ENCODE results near the gene RBM41.
"Not testable (repeated sequence)": the region's sequence is repeated elsewhere in the genome, so short reads cannot be mapped to it uniquely, and the experiment has no call there.

Gene RBM41

GRCh38 chrX:107118322-107119147 lies at the start of gene RBM41:
RBM41 (minus strand) TSS chrX:107118822; CDS start chrX:107118773, 49 bp downstream.
- peak; percentile 76 for DNase-seq (ENCODE audit: low read depth)
- TF ChIP-seq CTCF (IDR thresholded peaks at IDR 0.05; ENCODE audit: low read length, missing control alignments), result no peak

DNA sequence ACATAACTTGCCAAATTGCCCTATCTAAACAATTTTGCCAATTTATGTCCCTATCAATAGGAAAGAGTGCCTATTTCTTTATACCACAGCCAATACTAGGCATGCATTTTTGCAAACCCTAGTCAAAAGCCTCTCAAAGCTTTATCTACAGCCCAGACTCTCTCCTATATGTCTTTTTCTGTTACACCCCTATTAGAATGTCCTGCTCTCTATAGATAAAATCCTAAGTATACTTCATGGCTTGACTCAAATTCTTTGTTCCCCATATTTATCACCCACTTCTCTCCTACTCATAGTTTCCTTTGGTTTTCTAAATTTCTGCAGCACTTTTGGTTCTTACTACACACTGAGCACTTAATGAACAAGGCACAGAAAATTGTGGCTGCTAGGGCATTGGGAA lies 49.6 kb upstream of the RBM41 start:
- no peak for TF ChIP-seq CTCF (IDR thresholded peaks at IDR 0.05; ENCODE audit: low read length, missing control alignments)
- no peak for DNase-seq (ENCODE audit: low read depth)
- H3K4me3 ChIP-seq (replicated peaks; ENCODE audit: low read depth, low read length), result no peak overlapping the region

More at GRCh38 chrX:107118322-107119147, at the start of gene RBM41:
- peak within 1 kb of the TSS; percentile 73 for H3K4me3 ChIP-seq (replicated peaks; ENCODE audit: low read depth, low read length)

DNA sequence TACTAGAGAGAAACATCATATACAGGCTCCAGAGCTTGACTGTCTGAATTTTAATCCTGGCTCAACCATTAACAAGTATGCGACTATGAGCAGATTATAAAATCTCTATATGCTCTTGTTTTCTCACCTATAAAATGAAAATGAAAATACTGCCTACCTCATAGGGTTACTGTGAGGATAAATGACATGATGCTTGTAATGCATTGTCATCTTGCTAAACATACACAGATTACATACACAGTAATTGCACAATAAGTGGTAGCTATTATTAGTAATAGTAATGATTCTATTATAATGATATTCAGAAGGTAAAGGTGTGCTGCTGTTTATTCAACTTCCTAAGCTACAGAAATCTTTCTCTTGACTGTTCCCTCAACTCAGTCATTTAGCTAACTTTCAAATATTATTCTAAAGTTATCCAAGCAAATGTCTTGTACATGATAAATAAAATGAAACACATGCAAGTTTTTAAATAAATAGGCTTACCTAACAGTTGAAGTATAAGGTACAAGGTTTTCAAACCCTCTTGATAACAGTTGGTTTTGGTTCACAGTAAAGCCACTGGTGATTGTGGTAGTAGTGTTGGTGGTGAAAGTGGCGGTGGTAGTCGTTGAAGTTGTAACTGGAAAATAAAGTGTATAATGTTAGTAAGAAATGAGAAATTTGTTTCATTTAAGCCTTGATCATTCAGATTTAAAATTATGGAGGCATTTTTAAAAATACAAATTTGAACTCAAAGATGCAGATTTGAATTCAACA lies 48.7 kb upstream of the RBM41 start:
- no peak for DNase-seq (ENCODE audit: low read depth)
- no peak overlapping the region for H3K4me3 ChIP-seq (replicated peaks; ENCODE audit: low read depth, low read length)
- TF ChIP-seq CTCF (IDR thresholded peaks at IDR 0.05; ENCODE audit: low read length, missing control alignments), result no peak

DNA sequence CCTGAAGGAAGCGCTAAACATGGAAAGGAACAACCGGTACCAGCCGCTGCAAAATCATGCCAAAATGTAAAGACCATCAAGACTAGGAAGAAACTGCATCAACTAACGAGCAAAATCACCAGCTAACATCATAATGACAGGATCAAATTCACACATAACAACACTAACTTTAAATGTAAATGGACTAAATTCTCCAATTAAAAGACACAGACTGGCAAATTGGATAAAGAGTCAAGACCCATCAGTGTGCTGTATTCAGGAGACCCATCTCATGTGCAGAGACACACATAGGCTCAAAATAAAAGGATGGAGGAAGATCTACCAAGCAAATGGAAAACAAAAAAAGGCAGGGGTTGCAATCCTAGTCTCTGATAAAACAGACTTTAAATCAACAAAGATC lies 39.0 kb upstream of the RBM41 start:
- H3K4me3 ChIP-seq (replicated peaks; ENCODE audit: low read depth, low read length); DNase-seq (ENCODE audit: low read depth): not testable (repeated sequence)

- H3K4me3 ChIP-seq (replicated peaks; ENCODE audit: low read depth, low read length), result peak overlapping the region; percentile 21
Measured at GRCh38 chrX:107155621-107156430, 37.2 kb upstream of the RBM41 start.

GRCh38 chrX:107154787-107155620 lies 36.4 kb upstream of the RBM41 start:
- no peak for TF ChIP-seq CTCF (IDR thresholded peaks at IDR 0.05; ENCODE audit: low read length, missing control alignments)
- DNase-seq (ENCODE audit: low read depth), result peak; percentile 0
- H3K4me3 ChIP-seq (replicated peaks; ENCODE audit: low read depth, low read length), result no peak overlapping the region

More at GRCh38 chrX:107155621-107156430, 37.2 kb upstream of the RBM41 start:
- DNase-seq (ENCODE audit: low read depth), result not testable (repeated sequence)

GRCh38 chrX:107153005-107153404 lies 34.4 kb upstream of the RBM41 start:
- no peak for DNase-seq (ENCODE audit: low read depth)
- no peak overlapping the region for H3K4me3 ChIP-seq (replicated peaks; ENCODE audit: low read depth, low read length)
- TF ChIP-seq CTCF (IDR thresholded peaks at IDR 0.05; ENCODE audit: low read length, missing control alignments), result no peak
